Upper lobe of left lung (tissue), 4 donors: ENCODE data around the gene C10orf71.

Experiments
- EP300 ChIP-seq, 4 donors: sonication (generic); formaldehyde crosslinking; IDR thresholded peaks; one replicate each; pipeline ENCODE4 v1.5.1; 2017; ENCODE audit warnings: antibody characterized with exemption in 4 of 4, control low read depth in 2 of 4
- POLR2A ChIP-seq, 4 donors: fragments of 450-650 bp; IDR thresholded peaks; one replicate each; pipeline ENCODE4 v1.5.1; 2016 to 2017; ENCODE audit warnings: antibody characterized with exemption in 4 of 4, mild to moderate bottlenecking in 2 of 4
- POLR2AphosphoS5 ChIP-seq, 2 donors: sonication (generic); formaldehyde crosslinking; IDR thresholded peaks; one replicate each; pipeline ENCODE4 v1.5.1; 2017; ENCODE audit warnings: antibody characterized with exemption in 2 of 2
- TF ChIP-seq, protein P1 (sequence below), 6 experiments: fragments of 450-650 bp in 4 of 6; fragments of 200-600 bp in 2 of 6; sonication (generic) in 2 of 6; IDR thresholded peaks; one replicate each; pipeline ENCODE4 v1.5.1; 2016 to 2019; ENCODE audit warnings: antibody characterized with exemption in 6 of 6

GRCh38 chr10:49318755-49319154, 19.8 kb downstream of the C10orf71 start:
- TF ChIP-seq, protein P1, sequence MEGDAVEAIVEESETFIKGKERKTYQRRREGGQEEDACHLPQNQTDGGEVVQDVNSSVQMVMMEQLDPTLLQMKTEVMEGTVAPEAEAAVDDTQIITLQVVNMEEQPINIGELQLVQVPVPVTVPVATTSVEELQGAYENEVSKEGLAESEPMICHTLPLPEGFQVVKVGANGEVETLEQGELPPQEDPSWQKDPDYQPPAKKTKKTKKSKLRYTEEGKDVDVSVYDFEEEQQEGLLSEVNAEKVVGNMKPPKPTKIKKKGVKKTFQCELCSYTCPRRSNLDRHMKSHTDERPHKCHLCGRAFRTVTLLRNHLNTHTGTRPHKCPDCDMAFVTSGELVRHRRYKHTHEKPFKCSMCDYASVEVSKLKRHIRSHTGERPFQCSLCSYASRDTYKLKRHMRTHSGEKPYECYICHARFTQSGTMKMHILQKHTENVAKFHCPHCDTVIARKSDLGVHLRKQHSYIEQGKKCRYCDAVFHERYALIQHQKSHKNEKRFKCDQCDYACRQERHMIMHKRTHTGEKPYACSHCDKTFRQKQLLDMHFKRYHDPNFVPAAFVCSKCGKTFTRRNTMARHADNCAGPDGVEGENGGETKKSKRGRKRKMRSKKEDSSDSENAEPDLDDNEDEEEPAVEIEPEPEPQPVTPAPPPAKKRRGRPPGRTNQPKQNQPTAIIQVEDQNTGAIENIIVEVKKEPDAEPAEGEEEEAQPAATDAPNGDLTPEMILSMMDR (IDR thresholded peaks at IDR 0.05) = no peak
- TF ChIP-seq POLR2AphosphoS5 (IDR thresholded peaks at IDR 0.05) (no peak), POLR2A (IDR thresholded peaks at IDR 0.05) (no peak), EP300 (IDR thresholded peaks at IDR 0.05) (no peak)
